Activated CD8-positive, alpha-beta T cell treated with anti-CD3 and anti-CD28 coated beads for 36 hours (primary cell): Measurements from ENCODE around the gene CHD9NB. TPM values are rescaled to one million over a fixed set of nuclear protein-coding genes. Genes with fewer than 3 reads are reported as not detected.

Experiments used
- ATAC-seq: fragments of 200-7000 bp; cut with Tn5 transposase; one replicate; pipeline ENCODE4 v1.10.0; 2021; ENCODE audit warnings: mild to moderate bottlenecking, moderate library complexity
- CTCF ChIA-PET: fragments of 350-600 bp; sonication (Branson Sonifier 250); formaldehyde crosslinking; loops from one replicate; lab custom pipeline; 2021; ENCODE audit warnings: antibody characterized with exemption; lab: Charles Lee
- POLR2A ChIA-PET: fragments of 350-600 bp; sonication (Branson Sonifier 250); formaldehyde crosslinking; loops from one replicate; lab custom pipeline; 2021; ENCODE audit warnings: antibody characterized with exemption; lab: Charles Lee
- DNase-seq: peaks from one replicate; pipeline ENCODE4 v3.0.0-alpha.2; 2020
- H3K27ac Mint-ChIP-seq: one replicate; pipeline ENCODE4 v1.8.0; 2021; ENCODE audit warnings: mild to moderate bottlenecking, mixed read lengths
- H3K27me3 Mint-ChIP-seq: one replicate; pipeline ENCODE4 v1.8.0; 2021; ENCODE audit warnings: mixed read lengths
- H3K36me3 Mint-ChIP-seq: one replicate; pipeline ENCODE4 v1.8.0; 2021; ENCODE audit warnings: low read depth, mixed read lengths
- H3K4me1 Mint-ChIP-seq: one replicate; pipeline ENCODE4 v1.8.0; 2021; ENCODE audit warnings: low read depth, mixed read lengths
- H3K4me3 Mint-ChIP-seq: one replicate; pipeline ENCODE4 v1.8.0; 2021; ENCODE audit warnings: mild to moderate bottlenecking, moderate library complexity, mixed read lengths
- H3K9me3 Mint-ChIP-seq: one replicate; pipeline ENCODE4 v1.8.0; 2021; ENCODE audit warnings: mixed read lengths
- intact Hi-C: fragments of 100-400 bp; cut with micrococcal nuclease; formaldehyde crosslinking; loops from one replicate; pipeline ENCODE4 v1.10.0; 2022
- total RNA-seq, 2 experiments: library from RNA; stranded (reverse); gene quantifications; one replicate each; pipeline ENCODE4 v1.2.3, GENCODE V29; 2021
- TF ChIP-seq, protein P1 (sequence below): fragments of 200-600 bp; IDR thresholded peaks from one replicate; pipeline ENCODE4 v1.8.0; 2022; ENCODE audit warnings: antibody characterized with exemption, mild to moderate bottlenecking

CHD9NB gene
- total RNA-seq, 2 experiments from 2014 or later = 0.16 TPM; not detected in 1

DNA sequence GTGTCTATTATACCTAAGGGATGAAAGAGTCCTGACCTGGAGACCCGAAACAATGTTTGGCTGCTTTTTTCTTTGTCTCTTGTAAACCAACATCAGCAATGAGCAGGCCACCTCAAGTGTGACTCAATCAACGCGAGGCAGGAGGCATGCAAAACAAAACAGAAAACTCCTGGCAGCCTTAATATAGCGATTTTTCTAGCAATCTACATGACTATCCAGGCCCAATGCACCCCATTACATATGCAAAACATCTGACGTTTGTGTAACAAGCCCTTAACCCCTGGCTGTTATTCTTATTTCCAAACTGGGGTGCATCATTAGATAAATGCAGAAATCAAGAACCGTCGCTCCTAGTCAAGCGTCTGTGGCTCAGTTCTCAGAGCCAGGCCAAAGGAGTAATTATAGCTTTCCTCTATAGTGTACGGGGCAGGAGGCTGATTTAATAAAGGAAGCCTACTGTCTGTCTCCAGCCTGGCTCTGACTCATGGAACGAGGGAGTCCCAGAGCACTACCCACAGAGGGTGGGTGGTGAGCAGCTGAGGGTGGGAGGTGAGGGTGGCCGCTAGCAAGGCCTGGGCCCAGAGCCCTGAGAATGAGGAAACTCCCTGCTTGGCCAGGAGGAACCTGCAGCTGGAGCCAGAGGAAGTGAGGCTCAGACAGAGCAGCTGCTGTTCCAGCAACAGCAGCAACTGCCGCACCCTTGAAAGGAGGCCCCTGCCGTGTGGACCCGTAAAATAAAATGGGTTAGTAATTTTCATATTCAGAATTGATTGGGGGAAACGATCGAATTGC is 46.0 kb upstream of the CHD9NB start:
- TF ChIP-seq, protein P1, sequence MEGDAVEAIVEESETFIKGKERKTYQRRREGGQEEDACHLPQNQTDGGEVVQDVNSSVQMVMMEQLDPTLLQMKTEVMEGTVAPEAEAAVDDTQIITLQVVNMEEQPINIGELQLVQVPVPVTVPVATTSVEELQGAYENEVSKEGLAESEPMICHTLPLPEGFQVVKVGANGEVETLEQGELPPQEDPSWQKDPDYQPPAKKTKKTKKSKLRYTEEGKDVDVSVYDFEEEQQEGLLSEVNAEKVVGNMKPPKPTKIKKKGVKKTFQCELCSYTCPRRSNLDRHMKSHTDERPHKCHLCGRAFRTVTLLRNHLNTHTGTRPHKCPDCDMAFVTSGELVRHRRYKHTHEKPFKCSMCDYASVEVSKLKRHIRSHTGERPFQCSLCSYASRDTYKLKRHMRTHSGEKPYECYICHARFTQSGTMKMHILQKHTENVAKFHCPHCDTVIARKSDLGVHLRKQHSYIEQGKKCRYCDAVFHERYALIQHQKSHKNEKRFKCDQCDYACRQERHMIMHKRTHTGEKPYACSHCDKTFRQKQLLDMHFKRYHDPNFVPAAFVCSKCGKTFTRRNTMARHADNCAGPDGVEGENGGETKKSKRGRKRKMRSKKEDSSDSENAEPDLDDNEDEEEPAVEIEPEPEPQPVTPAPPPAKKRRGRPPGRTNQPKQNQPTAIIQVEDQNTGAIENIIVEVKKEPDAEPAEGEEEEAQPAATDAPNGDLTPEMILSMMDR = no peak
- ChIA-PET POLR2A (interaction anchor here (0.6 to 1.4 kb wide), 4 partner anchors 13 to 34 kb away, joined by 4 to 5 read pairs (median 4); no protein-coding TSS in a partner anchor), CTCF (interaction anchor here (1.0 to 2.1 kb wide), 5 partner anchors 19 to 44 kb away, joined by 3 to 10 read pairs (median 5); partner anchors contain the start of gene CHD9)
- intact Hi-C loops = no loop called here
- peak; percentile 72 for ATAC-seq
- Mint-ChIP-seq H3K27ac (peak overlapping the region; percentile 89), H3K36me3 (no peaks in the 10 kb centered on the region), H3K9me3 (no peaks in the 10 kb centered on the region), H3K4me3 (peak overlapping the region; percentile 68), H3K4me1 (peaks cover 26% of the 10 kb centered on the region), H3K27me3 (no peaks in the 10 kb centered on the region)
- peak; percentile 67 for DNase-seq

DNA sequence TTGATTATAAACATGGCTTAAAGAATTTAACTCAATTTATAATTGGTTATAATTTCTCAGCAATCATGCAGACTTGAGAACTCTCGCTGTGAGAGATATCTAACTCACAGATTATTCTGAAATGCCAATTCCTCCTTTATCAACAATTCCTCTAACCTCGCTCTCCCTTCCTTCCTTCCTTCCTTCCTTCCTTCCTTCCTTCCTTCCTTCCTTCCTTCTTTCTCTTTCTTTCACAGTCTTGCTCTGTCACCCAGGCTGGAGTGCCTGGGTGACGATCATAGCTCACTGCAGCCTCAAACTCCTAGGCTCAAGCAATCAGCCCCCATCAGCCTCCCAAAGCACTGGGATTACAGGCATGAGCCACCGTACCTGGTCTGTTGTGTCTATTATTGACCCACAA is 44.5 kb upstream of the CHD9NB start:
- CTCF ChIA-PET = interaction anchor here (0.8 kb wide), 1 partner anchor 42 kb away, joined by 4 read pairs; the partner anchor contains the start of gene CHD9

DNA sequence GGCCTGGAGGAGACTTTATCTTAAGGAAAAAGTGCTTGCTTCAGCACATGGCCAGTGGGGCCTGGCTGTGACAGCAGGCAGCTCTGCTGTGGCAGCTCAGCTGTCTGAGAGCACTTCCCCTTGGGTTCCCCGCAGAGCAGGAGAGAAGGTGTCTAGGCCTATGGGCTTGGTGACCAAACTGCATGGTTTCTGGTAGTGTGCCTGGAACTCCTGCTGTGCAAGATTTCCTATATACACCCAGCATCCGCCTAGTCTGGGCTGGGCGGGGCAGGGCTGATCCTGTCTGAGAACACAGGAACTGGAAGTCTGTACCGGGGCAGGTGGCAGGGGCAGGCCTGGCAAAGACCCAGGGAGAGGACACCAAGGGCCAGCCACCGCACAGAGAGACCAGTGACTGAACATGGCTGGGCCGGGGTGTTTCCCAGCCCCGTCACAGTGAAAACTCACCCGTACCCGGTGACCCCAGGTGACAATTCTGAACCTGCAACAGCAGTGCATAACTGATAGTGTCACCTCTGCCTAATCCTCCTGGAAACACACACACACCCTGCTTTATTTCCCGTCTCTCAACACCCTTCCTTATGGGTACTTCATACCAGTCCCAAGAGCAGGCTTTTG is 41.4 kb upstream of the CHD9NB start:
- DNase-seq (no peak), ATAC-seq (no peak)
- Mint-ChIP-seq H3K36me3 (peaks cover 2% of the 10 kb centered on the region), H3K9me3 (no peaks in the 10 kb centered on the region), H3K4me3 (no peak overlapping the region), H3K27ac (peak overlapping the region; percentile 32), H3K4me1 (peaks cover 45% of the 10 kb centered on the region), H3K27me3 (no peaks in the 10 kb centered on the region)
- intact Hi-C loops = no loop called here
- TF ChIP-seq, protein P1 = no peak
- ChIA-PET POLR2A (no interaction called here), CTCF (interaction anchor here (1.7 kb wide), 1 partner anchor 39 kb away, joined by 5 read pairs; the partner anchor contains the start of gene CHD9)

More for the DNA sequence above, 44.5 kb upstream of the CHD9NB start:
- TF ChIP-seq, protein P1 = no peak
- DNase-seq = no peak
- intact Hi-C loops = no loop called here
- Mint-ChIP-seq H3K27ac (no peak overlapping the region), H3K36me3 (no peaks in the 10 kb centered on the region), H3K27me3 (no peaks in the 10 kb centered on the region), H3K9me3 (no peaks in the 10 kb centered on the region), H3K4me3 (no peak overlapping the region), H3K4me1 (peaks cover 31% of the 10 kb centered on the region)
- POLR2A ChIA-PET = no interaction called here
- ATAC-seq = no peak

DNA sequence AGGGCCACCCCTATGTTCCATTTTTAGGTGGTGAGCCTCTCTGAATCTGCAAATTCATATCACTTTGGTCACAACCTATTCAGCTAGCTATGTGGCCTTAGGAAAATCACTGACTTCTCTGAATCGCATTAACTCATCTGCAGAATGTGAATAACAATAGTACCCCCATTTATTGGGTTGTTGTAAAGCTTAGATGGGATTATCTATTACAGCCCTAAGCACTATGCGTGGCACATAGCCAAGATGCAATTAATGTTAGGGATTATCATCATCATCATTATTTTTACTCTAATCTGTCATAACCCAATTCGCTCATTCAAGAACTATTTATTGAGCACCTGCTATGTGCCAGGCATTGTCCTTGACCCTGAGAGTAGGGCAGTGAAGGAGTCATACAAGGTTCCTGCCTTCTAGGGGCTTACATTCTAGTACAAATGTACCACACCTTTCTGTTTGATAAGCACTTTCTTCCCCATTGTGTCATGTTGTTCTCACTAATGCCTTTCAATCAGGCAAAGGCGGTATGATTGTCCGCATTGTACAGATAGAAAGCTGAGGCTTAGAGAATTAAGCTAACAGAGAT is 40.6 kb upstream of the CHD9NB start:
- POLR2A ChIA-PET = no interaction called here
- DNase-seq (no peak), ATAC-seq (no peak)
- intact Hi-C loops = no loop called here
- Mint-ChIP-seq H3K4me1 (peaks cover 36% of the 10 kb centered on the region), H3K27ac (no peak overlapping the region), H3K27me3 (no peaks in the 10 kb centered on the region), H3K36me3 (peaks cover 2% of the 10 kb centered on the region), H3K9me3 (no peaks in the 10 kb centered on the region), H3K4me3 (no peak overlapping the region)
- TF ChIP-seq, protein P1 = no peak
- CTCF ChIA-PET = interaction anchor here (1.7 kb wide), 1 partner anchor 39 kb away, joined by 5 read pairs; the partner anchor contains the start of gene CHD9
